HepG2 (cell line): ENCODE measurements around the gene GATC. TPM values are rescaled to one million over a fixed set of nuclear protein-coding genes. Genes with fewer than 3 reads are reported as not detected.

Source experiments
- GATAD2A ChIP-seq: IDR thresholded peaks from 2 replicates; pipeline ENCODE4 v1.6.1; 2016
- HNRNPLL ChIP-seq: fragments of 200-400 bp; formaldehyde crosslinking; IDR thresholded peaks from 2 replicates; pipeline ENCODE4 v1.6.1; 2017; ENCODE audit warnings: mild to moderate bottlenecking, low read depth, low read length; ENCODE audit not compliant: poor library complexity, severe bottlenecking
- NCOR1 ChIP-seq: fragments of 200-600 bp; sonication (generic); IDR thresholded peaks from 2 replicates; pipeline ENCODE4 v1.7.0; 2017; ENCODE audit warnings: antibody characterized with exemption, low read length, borderline replicate concordance
- NRL ChIP-seq: sonication (generic); formaldehyde crosslinking; IDR thresholded peaks from 2 replicates; pipeline ENCODE4 v1.5.0; 2020; ENCODE audit warnings: missing genetic modification reagents, mild to moderate bottlenecking, moderate library complexity, borderline replicate concordance
- PHF21A ChIP-seq: sonication (generic); formaldehyde crosslinking; IDR thresholded peaks from 2 replicates; pipeline ENCODE4 v1.5.0; 2020; ENCODE audit warnings: mild to moderate bottlenecking, missing genetic modification reagents
- SP1 ChIP-seq, 2 experiments: fragments of 450-650 bp in 1 of 2; sonication (generic) in 1 of 2; formaldehyde crosslinking in 1 of 2; IDR thresholded peaks; 2 replicates each; pipeline versions ENCODE4 v1.4.0 to v1.6.1; 2016 to 2020; ENCODE audit warnings: missing genetic modification reagents in 1 of 2
- STAG1 ChIP-seq: sonication (generic); formaldehyde crosslinking; IDR thresholded peaks from 2 replicates; pipeline ENCODE4 v1.4.0; 2020; ENCODE audit warnings: missing genetic modification reagents
- XRCC5 ChIP-seq: fragments of 200-400 bp; formaldehyde crosslinking; optimal IDR thresholded peaks from 2 replicates; pipeline ENCODE3; 2017; ENCODE audit warnings: mild to moderate bottlenecking, low read length
- ZNF570 ChIP-seq: sonication (generic); formaldehyde crosslinking; IDR thresholded peaks from 2 replicates; pipeline ENCODE4 v1.4.0; 2020; ENCODE audit warnings: mild to moderate bottlenecking, missing genetic modification reagents, borderline replicate concordance
- polyA plus RNA-seq, 8 experiments: library from polyadenylated mRNA; depleted of rRNA in 3 of 8; stranded (reverse) in 7 of 8; unstranded in 1 of 8; fragments of >200 nt; fragmentation: Illumina TruSeq in 4 of 8; extraction: Trizol in 4 of 8; gene quantifications; 2 replicates each; pipeline versions ENCODE4 v1.2.1 to v1.2.3, GENCODE V29; 2011 to 2016; ENCODE audit warnings: low read depth in 4 of 8, missing spikeins in 1 of 8, mixed read lengths in 1 of 8; ENCODE audit not compliant: insufficient read depth in 1 of 8
- total RNA-seq, 5 experiments: library from RNA; depleted of rRNA; stranded (reverse); fragments of >200 nt; fragmentation: Illumina TruSeq; extraction: Trizol; gene quantifications; 2 replicates each; pipeline ENCODE4 v1.2.3, GENCODE V29; 2016; ENCODE audit warnings: low read depth in 1 of 5
- TF ChIP-seq, protein P1 (sequence below): sonication (generic); formaldehyde crosslinking; IDR thresholded peaks from 2 replicates; pipeline ENCODE4 v1.5.1; 2020; ENCODE audit warnings: mild to moderate bottlenecking, moderate library complexity, missing genetic modification reagents
- TF ChIP-seq, protein P2 (sequence below): sonication (generic); formaldehyde crosslinking; IDR thresholded peaks from 2 replicates; pipeline ENCODE4 v1.8.1; 2022; ENCODE audit warnings: mild to moderate bottlenecking, missing genetic modification reagents
- TF ChIP-seq, protein P3 (sequence below): sonication (generic); formaldehyde crosslinking; IDR thresholded peaks from 2 replicates; pipeline ENCODE4 v1.4.0; 2020; ENCODE audit warnings: mild to moderate bottlenecking, low read depth, missing genetic modification reagents
- TF ChIP-seq, protein P4 (sequence below): sonication (generic); formaldehyde crosslinking; conservative IDR thresholded peaks from 2 replicates; pipeline ENCODE4 v1.8.0; 2022; ENCODE audit warnings: mild to moderate bottlenecking, moderate library complexity, missing genetic modification reagents
- TF ChIP-seq, protein P5 (sequence below): sonication (generic); formaldehyde crosslinking; IDR thresholded peaks from 2 replicates; pipeline ENCODE4 v1.8.0; 2022; ENCODE audit warnings: mild to moderate bottlenecking, missing genetic modification reagents
- TF ChIP-seq, protein P6 (sequence below): sonication (generic); formaldehyde crosslinking; IDR thresholded peaks from 2 replicates; pipeline ENCODE4 v1.5.0; 2020; ENCODE audit warnings: missing genetic modification reagents
- TF ChIP-seq, protein P7 (sequence below): IDR thresholded peaks from 2 replicates; pipeline ENCODE4 v1.6.1; 2016; ENCODE audit warnings: missing biosample characterization, missing genetic modification reagents, low read depth

GATC gene
- total and polyA plus RNA-seq, 2 of the 13 experiments (the other 11 are each of a cell fraction or from before 2014, with no cell fraction given), result 17.7 to 29.7 TPM

DNA sequence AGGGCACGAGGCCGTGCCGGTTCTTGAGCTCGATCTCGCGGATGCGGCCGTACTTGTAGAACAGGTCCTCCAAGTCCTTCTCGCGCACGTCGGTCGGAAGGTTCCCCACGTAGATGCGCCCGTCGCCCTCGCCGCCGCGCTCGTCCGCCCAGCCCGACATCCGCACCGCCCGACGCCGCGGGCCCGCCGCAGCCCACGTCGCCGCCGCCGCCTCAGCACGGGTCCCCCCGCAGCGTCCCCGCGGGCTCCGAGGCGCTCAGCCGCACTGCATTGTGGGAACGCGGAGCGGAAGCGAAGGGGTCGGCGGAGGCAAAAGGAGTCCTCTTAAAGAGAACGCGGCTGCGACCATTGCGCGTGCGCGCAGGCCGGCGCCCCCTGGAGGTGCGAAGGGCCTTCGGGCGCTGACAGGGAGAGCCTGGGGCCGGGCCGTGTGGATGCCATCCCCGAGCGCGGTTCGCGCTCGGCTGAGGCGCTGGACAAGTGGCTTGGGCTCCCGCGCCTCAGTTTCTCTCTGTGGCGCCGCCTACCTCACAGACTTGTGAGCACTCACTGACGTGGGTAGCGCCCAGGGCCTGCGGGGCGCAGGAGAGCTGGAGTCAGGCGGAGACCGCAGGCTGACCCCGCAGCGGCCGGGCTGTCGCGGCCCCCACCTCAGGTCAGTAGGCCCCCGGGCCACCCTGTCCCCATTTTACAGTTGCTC is 23.4 kb downstream of the GATC start, which contains the start of gene SRSF9 (continued):
- TF ChIP-seq SP1 (IDR thresholded peaks at IDR 0.05) (no peak), SP1 (CRISPR knock-in tag; IDR thresholded peaks at IDR 0.05) (peak; percentile 48; the same call in 1 of the 2 replicates), NRL (CRISPR knock-in tag) (peak; percentile 14; the same call in 1 of the 2 replicates), XRCC5 (peak; percentile 90), PHF21A (CRISPR knock-in tag) (peak; percentile 67), NCOR1 (no peak), GATAD2A (CRISPR knock-in tag) (peak; percentile 52; the same call in 1 of the 2 replicates), STAG1 (CRISPR knock-in tag) (peak; percentile 26; the same call in 1 of the 2 replicates), ZNF570 (CRISPR knock-in tag) (no peak), HNRNPLL (peak; percentile 69)
- TF ChIP-seq, protein P1, sequence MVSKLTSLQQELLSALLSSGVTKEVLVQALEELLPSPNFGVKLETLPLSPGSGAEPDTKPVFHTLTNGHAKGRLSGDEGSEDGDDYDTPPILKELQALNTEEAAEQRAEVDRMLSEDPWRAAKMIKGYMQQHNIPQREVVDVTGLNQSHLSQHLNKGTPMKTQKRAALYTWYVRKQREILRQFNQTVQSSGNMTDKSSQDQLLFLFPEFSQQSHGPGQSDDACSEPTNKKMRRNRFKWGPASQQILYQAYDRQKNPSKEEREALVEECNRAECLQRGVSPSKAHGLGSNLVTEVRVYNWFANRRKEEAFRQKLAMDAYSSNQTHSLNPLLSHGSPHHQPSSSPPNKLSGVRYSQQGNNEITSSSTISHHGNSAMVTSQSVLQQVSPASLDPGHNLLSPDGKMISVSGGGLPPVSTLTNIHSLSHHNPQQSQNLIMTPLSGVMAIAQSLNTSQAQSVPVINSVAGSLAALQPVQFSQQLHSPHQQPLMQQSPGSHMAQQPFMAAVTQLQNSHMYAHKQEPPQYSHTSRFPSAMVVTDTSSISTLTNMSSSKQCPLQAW (CRISPR knock-in tag), result peak; percentile 56; the same call in 1 of the 2 replicates
- TF ChIP-seq, protein P2, sequence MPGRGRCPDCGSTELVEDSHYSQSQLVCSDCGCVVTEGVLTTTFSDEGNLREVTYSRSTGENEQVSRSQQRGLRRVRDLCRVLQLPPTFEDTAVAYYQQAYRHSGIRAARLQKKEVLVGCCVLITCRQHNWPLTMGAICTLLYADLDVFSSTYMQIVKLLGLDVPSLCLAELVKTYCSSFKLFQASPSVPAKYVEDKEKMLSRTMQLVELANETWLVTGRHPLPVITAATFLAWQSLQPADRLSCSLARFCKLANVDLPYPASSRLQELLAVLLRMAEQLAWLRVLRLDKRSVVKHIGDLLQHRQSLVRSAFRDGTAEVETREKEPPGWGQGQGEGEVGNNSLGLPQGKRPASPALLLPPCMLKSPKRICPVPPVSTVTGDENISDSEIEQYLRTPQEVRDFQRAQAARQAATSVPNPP (CRISPR knock-in tag), result peak; percentile 75
- TF ChIP-seq, protein P3, sequence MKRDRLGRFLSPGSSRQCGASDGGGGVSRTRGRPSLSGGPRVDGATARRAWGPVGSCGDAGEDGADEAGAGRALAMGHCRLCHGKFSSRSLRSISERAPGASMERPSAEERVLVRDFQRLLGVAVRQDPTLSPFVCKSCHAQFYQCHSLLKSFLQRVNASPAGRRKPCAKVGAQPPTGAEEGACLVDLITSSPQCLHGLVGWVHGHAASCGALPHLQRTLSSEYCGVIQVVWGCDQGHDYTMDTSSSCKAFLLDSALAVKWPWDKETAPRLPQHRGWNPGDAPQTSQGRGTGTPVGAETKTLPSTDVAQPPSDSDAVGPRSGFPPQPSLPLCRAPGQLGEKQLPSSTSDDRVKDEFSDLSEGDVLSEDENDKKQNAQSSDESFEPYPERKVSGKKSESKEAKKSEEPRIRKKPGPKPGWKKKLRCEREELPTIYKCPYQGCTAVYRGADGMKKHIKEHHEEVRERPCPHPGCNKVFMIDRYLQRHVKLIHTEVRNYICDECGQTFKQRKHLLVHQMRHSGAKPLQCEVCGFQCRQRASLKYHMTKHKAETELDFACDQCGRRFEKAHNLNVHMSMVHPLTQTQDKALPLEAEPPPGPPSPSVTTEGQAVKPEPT (CRISPR knock-in tag), result peak; percentile 61; the same call in 1 of the 2 replicates
- TF ChIP-seq, protein P4, sequence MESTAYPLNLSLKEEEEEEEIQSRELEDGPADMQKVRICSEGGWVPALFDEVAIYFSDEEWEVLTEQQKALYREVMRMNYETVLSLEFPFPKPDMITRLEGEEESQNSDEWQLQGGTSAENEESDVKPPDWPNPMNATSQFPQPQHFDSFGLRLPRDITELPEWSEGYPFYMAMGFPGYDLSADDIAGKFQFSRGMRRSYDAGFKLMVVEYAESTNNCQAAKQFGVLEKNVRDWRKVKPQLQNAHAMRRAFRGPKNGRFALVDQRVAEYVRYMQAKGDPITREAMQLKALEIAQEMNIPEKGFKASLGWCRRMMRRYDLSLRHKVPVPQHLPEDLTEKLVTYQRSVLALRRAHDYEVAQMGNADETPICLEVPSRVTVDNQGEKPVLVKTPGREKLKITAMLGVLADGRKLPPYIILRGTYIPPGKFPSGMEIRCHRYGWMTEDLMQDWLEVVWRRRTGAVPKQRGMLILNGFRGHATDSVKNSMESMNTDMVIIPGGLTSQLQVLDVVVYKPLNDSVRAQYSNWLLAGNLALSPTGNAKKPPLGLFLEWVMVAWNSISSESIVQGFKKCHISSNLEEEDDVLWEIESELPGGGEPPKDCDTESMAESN (CRISPR knock-in tag), result peak; percentile 56; the same call in 1 of the 2 replicates
- TF ChIP-seq, protein P5, sequence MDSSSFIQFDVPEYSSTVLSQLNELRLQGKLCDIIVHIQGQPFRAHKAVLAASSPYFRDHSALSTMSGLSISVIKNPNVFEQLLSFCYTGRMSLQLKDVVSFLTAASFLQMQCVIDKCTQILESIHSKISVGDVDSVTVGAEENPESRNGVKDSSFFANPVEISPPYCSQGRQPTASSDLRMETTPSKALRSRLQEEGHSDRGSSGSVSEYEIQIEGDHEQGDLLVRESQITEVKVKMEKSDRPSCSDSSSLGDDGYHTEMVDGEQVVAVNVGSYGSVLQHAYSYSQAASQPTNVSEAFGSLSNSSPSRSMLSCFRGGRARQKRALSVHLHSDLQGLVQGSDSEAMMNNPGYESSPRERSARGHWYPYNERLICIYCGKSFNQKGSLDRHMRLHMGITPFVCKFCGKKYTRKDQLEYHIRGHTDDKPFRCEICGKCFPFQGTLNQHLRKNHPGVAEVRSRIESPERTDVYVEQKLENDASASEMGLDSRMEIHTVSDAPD (CRISPR knock-in tag), result 0 out of 2 replicates have a peak, but pooled peaks have one; percentile 42
- TF ChIP-seq, protein P6, sequence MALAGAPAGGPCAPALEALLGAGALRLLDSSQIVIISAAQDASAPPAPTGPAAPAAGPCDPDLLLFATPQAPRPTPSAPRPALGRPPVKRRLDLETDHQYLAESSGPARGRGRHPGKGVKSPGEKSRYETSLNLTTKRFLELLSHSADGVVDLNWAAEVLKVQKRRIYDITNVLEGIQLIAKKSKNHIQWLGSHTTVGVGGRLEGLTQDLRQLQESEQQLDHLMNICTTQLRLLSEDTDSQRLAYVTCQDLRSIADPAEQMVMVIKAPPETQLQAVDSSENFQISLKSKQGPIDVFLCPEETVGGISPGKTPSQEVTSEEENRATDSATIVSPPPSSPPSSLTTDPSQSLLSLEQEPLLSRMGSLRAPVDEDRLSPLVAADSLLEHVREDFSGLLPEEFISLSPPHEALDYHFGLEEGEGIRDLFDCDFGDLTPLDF (CRISPR knock-in tag), result no peak
- TF ChIP-seq, protein P7, sequence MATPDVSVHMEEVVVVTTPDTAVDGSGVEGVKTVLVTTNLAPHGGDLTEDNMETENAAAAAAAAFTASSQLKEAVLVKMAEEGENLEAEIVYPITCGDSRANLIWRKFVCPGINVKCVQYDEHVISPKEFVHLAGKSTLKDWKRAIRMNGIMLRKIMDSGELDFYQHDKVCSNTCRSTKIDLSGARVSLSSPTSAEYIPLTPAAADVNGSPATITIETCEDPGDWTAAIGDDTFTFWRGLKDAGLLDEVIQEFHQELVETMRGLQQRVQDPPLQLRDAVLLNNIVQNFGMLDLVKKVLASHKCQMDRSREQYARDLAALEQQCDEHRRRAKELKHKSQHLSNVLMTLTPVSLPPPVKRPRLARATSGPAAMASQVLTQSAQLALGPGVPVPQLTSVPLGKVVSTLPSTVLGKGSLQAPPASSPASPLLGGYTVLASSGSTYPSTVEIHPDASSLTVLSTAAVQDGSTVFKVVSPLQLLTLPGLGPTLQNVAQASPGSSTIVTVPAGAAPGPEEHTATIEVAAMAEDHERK (CRISPR knock-in tag), result peak; percentile 45; the same call in 1 of the 2 replicates
